HepG2 (cell line): ENCODE results near the gene JAK1. TPM values are rescaled to one million over a fixed set of nuclear protein-coding genes. Genes with fewer than 3 reads are reported as not detected.

Source experiments
- CEBPZ ChIP-seq: IDR thresholded peaks from 2 replicates; pipeline ENCODE4 v1.6.1; 2012; ENCODE audit warnings: low read length, improper control_type of control experiment
- CENPX ChIP-seq: sonication (generic); formaldehyde crosslinking; IDR thresholded peaks from 2 replicates; pipeline ENCODE4 v1.9.0; 2021; ENCODE audit warnings: mild to moderate bottlenecking, missing genetic modification reagents, moderate library complexity
- EHMT2 ChIP-seq: fragments of 200-600 bp; sonication (generic); IDR thresholded peaks from 2 replicates; pipeline ENCODE4 v1.7.0; 2017; ENCODE audit warnings: antibody characterized with exemption, low read depth, low read length, borderline replicate concordance
- FOXC1 ChIP-seq: sonication (generic); formaldehyde crosslinking; IDR thresholded peaks from 2 replicates; pipeline ENCODE4 v1.8.0; 2022; ENCODE audit warnings: mild to moderate bottlenecking, missing genetic modification reagents, borderline replicate concordance
- HDAC1 ChIP-seq: sonication (generic); formaldehyde crosslinking; IDR thresholded peaks from 2 replicates; pipeline ENCODE4 v1.5.1; 2020; ENCODE audit warnings: mild to moderate bottlenecking, missing genetic modification reagents
- HDAC6 ChIP-seq: fragments of 200-600 bp; sonication (generic); IDR thresholded peaks from 2 replicates; pipeline ENCODE4 v1.7.0; 2017; ENCODE audit warnings: mild to moderate bottlenecking, antibody characterized with exemption, low read length, low read depth
- HNRNPK ChIP-seq: fragments of 200-400 bp; formaldehyde crosslinking; IDR thresholded peaks from 2 replicates; pipeline ENCODE4 v1.6.1; 2018; ENCODE audit warnings: low read length, low read depth, moderate library complexity, mild to moderate bottlenecking; ENCODE audit not compliant: poor library complexity, severe bottlenecking
- JARID2 ChIP-seq: sonication (generic); formaldehyde crosslinking; IDR thresholded peaks from 2 replicates; pipeline ENCODE4 v1.8.1; 2023; ENCODE audit warnings: missing genetic modification reagents, inconsistent platforms; ENCODE audit not compliant: insufficient replicate concordance
- KLF13 ChIP-seq: sonication (generic); formaldehyde crosslinking; IDR thresholded peaks from 2 replicates; pipeline ENCODE4 v1.4.0; 2020; ENCODE audit warnings: mild to moderate bottlenecking, missing genetic modification reagents
- MEF2D ChIP-seq: sonication (generic); formaldehyde crosslinking; IDR thresholded peaks from 2 replicates; pipeline ENCODE4 v1.5.1; 2020; ENCODE audit warnings: mild to moderate bottlenecking, missing genetic modification reagents
- POGK ChIP-seq: sonication (generic); formaldehyde crosslinking; conservative IDR thresholded peaks from 2 replicates; pipeline ENCODE4 v1.8.0; 2022; ENCODE audit warnings: mild to moderate bottlenecking, moderate library complexity, missing genetic modification reagents
- SIN3B ChIP-seq: fragments of 150-350 bp; IDR thresholded peaks from 2 replicates; pipeline ENCODE4 v1.6.1; 2014; ENCODE audit warnings: low read length
- SP4 ChIP-seq: sonication (generic); formaldehyde crosslinking; IDR thresholded peaks from 2 replicates; pipeline ENCODE4 v1.8.1; 2023; ENCODE audit warnings: mild to moderate bottlenecking, missing genetic modification reagents
- TBX3 ChIP-seq: fragments of 450-650 bp; IDR thresholded peaks from 2 replicates; pipeline ENCODE4 v1.6.1; 2017; ENCODE audit warnings: antibody characterized with exemption, mild to moderate bottlenecking, inconsistent platforms, borderline replicate concordance
- THYN1 ChIP-seq: sonication (generic); formaldehyde crosslinking; IDR thresholded peaks from 2 replicates; pipeline ENCODE4 v1.8.1; 2023; ENCODE audit warnings: low read depth, mild to moderate bottlenecking, moderate library complexity, missing genetic modification reagents, borderline replicate concordance
- ZFP37 ChIP-seq: sonication (generic); formaldehyde crosslinking; IDR thresholded peaks from 2 replicates; pipeline ENCODE4 v1.4.0; 2020; ENCODE audit warnings: missing genetic modification reagents, borderline replicate concordance
- ZKSCAN5 ChIP-seq: sonication (generic); formaldehyde crosslinking; IDR thresholded peaks from 2 replicates; pipeline ENCODE4 v1.5.1; 2020; ENCODE audit warnings: mild to moderate bottlenecking, missing genetic modification reagents
- ZNF333 ChIP-seq: sonication (generic); formaldehyde crosslinking; IDR thresholded peaks from 2 replicates; pipeline ENCODE4 v1.4.0; 2020; ENCODE audit warnings: mild to moderate bottlenecking, missing genetic modification reagents, borderline replicate concordance
- ZNF354B ChIP-seq: sonication (generic); formaldehyde crosslinking; IDR thresholded peaks from 2 replicates; pipeline ENCODE4 v1.8.0; 2022; ENCODE audit warnings: mild to moderate bottlenecking, missing genetic modification reagents
- ZNF446 ChIP-seq: sonication (generic); formaldehyde crosslinking; IDR thresholded peaks from 2 replicates; pipeline ENCODE4 v1.5.0; 2020; ENCODE audit warnings: mild to moderate bottlenecking, missing genetic modification reagents
- ZNF510 ChIP-seq: sonication (generic); formaldehyde crosslinking; IDR thresholded peaks from 2 replicates; pipeline ENCODE4 v1.4.0; 2020; ENCODE audit warnings: low read depth, mild to moderate bottlenecking, missing genetic modification reagents
- ZNF776 ChIP-seq: sonication (generic); formaldehyde crosslinking; IDR thresholded peaks from 2 replicates; pipeline ENCODE4 v1.4.0; 2020; ENCODE audit warnings: mild to moderate bottlenecking, missing genetic modification reagents
- ZNF788 ChIP-seq: sonication (generic); formaldehyde crosslinking; IDR thresholded peaks from 2 replicates; pipeline ENCODE4 v1.5.0; 2020; ENCODE audit warnings: mild to moderate bottlenecking, missing genetic modification reagents, borderline replicate concordance
- polyA plus RNA-seq, 8 experiments: library from polyadenylated mRNA; depleted of rRNA in 3 of 8; stranded (reverse) in 7 of 8; unstranded in 1 of 8; fragments of >200 nt; fragmentation: Illumina TruSeq in 4 of 8; extraction: Trizol in 4 of 8; gene quantifications; 2 replicates each; pipeline versions ENCODE4 v1.2.1 to v1.2.3, GENCODE V29; 2011 to 2016; ENCODE audit warnings: low read depth in 4 of 8, missing spikeins in 1 of 8, mixed read lengths in 1 of 8; ENCODE audit not compliant: insufficient read depth in 1 of 8
- total RNA-seq, 5 experiments: library from RNA; depleted of rRNA; stranded (reverse); fragments of >200 nt; fragmentation: Illumina TruSeq; extraction: Trizol; gene quantifications; 2 replicates each; pipeline ENCODE4 v1.2.3, GENCODE V29; 2016; ENCODE audit warnings: low read depth in 1 of 5
- TF ChIP-seq, protein P1 (sequence below): sonication (generic); formaldehyde crosslinking; IDR thresholded peaks from 2 replicates; pipeline ENCODE4 v1.5.1; 2020; ENCODE audit warnings: missing genetic modification reagents, mild to moderate bottlenecking, borderline replicate concordance

The JAK1 gene
- total and polyA plus RNA-seq, 2 of the 13 experiments (the other 11 are each of a cell fraction or from before 2014, with no cell fraction given), result 23.9 to 42.4 TPM

DNA sequence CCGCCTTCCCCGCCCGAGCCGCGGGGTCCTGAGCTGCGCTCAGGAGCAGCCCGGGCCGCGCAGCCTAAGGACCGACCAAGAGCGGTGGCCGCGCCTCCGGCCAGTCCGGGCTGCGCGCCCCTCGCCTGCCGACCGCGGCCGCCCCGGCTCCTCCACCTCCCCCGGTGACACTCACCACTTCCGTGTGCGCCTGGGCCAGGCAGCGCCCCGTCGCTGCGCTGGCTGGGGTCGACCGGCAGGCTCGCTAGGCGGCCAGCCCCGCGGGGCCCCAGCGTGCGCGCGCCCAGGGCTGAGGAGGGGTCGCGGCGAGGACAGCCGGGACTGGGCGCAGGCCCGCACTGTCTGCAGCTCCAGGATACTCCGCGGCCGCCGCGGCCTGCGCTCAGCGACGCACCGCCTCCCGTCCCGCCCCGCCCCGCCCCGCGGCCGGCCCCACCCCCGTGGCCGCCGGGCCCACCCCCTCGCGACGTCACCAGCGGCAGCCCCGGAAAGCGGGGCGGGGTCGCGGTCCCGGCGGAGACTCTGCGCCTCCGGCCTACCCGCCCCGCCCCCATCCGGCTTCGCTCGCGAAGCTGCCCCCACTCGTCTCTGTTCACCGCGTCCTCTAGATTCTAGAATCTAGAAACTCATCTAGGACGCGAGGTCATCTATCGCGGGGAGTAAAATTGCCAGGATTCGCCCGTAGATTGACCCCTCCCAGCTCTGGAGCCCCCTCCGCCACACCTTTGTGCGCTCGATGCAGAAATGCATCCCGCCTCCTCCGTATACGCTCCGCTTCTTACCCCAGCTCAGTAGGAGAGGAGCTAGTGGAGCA is at the start of gene JAK1 (continued):
- TF ChIP-seq POGK (CRISPR knock-in tag) (peak; percentile 60; the same call in 1 of the 2 replicates), MEF2D (CRISPR knock-in tag) (no peak), ZNF333 (no peak), JARID2 (no peak), ZKSCAN5 (CRISPR knock-in tag) (no peak), ZNF788 (CRISPR knock-in tag) (no peak), FOXC1 (no peak), EHMT2 (no peak), SP4 (CRISPR knock-in tag) (peak; percentile 67; the same call in 1 of the 2 replicates), HNRNPK (no peak), ZNF446 (CRISPR knock-in tag) (no peak; the same call in 1 of the 2 replicates), CENPX (CRISPR knock-in tag) (no peak), ZNF510 (CRISPR knock-in tag) (no peak), CEBPZ (no peak), THYN1 (CRISPR knock-in tag) (no peak), KLF13 (CRISPR knock-in tag) (no peak), ZNF776 (no peak; the same call in 1 of the 2 replicates), SIN3B (no peak), TBX3 (no peak), HDAC6 (no peak), ZNF354B (CRISPR knock-in tag) (no peak), HDAC1 (CRISPR knock-in tag) (no peak; the same call in 1 of the 2 replicates), ZFP37 (CRISPR knock-in tag) (no peak)
- TF ChIP-seq, protein P1, sequence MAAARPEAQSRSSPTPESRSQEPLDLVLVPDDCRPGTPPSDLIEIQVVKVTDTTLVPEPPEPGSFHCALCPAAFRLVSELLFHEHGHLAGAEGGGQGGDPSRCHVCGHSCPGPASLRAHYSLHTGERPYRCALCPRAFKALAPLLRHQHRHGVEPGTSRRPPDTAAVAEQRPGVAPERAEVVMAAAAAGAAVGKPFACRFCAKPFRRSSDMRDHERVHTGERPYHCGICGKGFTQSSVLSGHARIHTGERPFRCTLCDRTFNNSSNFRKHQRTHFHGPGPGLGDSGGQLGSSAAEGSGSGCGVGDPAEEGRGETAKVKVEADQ (CRISPR knock-in tag), result no peak
